ENCODE measurements around the gene PCK2.

DNA sequence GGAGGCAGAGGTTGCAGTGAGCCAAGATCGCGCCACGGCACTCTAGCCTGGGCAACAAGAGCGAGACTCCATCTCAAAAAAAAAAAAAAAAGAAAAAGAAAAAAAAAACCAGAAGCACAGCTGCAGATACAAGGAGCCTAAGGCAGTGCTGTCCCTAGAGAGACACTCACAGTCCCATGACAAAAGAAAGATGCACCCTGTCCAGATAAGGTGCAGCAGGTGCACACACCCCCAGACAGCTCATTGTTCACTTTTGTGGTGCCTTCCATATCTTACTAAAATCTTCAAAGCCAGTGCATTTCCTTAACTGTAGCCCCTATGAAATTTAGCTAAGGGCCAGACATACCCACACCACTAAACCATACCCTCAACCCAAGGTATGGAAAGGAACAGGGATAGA is 28.3 kb downstream of the PCK2 start:
- TF ChIP-seq, protein P1, sequence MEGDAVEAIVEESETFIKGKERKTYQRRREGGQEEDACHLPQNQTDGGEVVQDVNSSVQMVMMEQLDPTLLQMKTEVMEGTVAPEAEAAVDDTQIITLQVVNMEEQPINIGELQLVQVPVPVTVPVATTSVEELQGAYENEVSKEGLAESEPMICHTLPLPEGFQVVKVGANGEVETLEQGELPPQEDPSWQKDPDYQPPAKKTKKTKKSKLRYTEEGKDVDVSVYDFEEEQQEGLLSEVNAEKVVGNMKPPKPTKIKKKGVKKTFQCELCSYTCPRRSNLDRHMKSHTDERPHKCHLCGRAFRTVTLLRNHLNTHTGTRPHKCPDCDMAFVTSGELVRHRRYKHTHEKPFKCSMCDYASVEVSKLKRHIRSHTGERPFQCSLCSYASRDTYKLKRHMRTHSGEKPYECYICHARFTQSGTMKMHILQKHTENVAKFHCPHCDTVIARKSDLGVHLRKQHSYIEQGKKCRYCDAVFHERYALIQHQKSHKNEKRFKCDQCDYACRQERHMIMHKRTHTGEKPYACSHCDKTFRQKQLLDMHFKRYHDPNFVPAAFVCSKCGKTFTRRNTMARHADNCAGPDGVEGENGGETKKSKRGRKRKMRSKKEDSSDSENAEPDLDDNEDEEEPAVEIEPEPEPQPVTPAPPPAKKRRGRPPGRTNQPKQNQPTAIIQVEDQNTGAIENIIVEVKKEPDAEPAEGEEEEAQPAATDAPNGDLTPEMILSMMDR (conservative IDR thresholded peaks at IDR 0.05; ENCODE audit: low read depth, low read length), result no peak
- no peak for TF ChIP-seq EZH2 (IDR thresholded peaks at IDR 0.05; ENCODE audit: borderline replicate concordance, low read depth, low read length, poor library complexity, severe bottlenecking)

All from A673 (cell line).